GM10266 (cell line): ENCODE data around the gene PPIL1.

ENCODE experiments used
- DNase-seq: peaks from one replicate; pipeline ENCODE4 v3.0.0; 2012; ENCODE audit errors: extremely low spot score
- CTCF ChIP-seq: IDR thresholded peaks from 2 replicates; pipeline ENCODE4 v1.5.1; 2012; ENCODE audit warnings: mild to moderate bottlenecking, low read depth; ENCODE audit not compliant: control insufficient read depth, insufficient read depth; ENCODE audit errors: missing control alignments

The PPIL1 gene

GRCh38 chr6:36888115-36888643 is 13.6 kb upstream of the PPIL1 start:
- TF ChIP-seq CTCF = no peak
- no peak for DNase-seq

GRCh38 chr6:36886950-36887618 is 12.5 kb upstream of the PPIL1 start:
- TF ChIP-seq CTCF = no peak
- no peak for DNase-seq

- DNase-seq = peak; percentile 91
- TF ChIP-seq CTCF = peak; percentile 85
These were observed 11.1 kb upstream of the PPIL1 start, which contains the start of gene C6orf89 for GRCh38 chr6:36885461-36886401. C6orf89 (plus strand) TSS chr6:36885952; CDS start chr6:36899445, 13,493 bp downstream.

- TF ChIP-seq CTCF = no peak
- no peak for DNase-seq
These were observed 10.0 kb upstream of the PPIL1 start for GRCh38 chr6:36884610-36885009.

- no peak for DNase-seq
- no peak for TF ChIP-seq CTCF
These were observed 639 bp upstream of the PPIL1 start for GRCh38 chr6:36875250-36875633.

GRCh38 chr6:36873612-36874442 is 776 bp downstream of the PPIL1 start:
- no peak for TF ChIP-seq CTCF
- no peak for DNase-seq
